ENCODE data around the gene CES3. TPM values are rescaled to one million over a fixed set of nuclear protein-coding genes. Genes with fewer than 3 reads are reported as not detected.

CES3 gene
- total and polyA plus RNA-seq, 9 of the 15 experiments (the other 6 are each of a cell fraction or from before 2014, with no cell fraction given): 0.06 to 2.2 (median 0.68) TPM

GRCh38 chr16:66925322-66925840 is 35.7 kb upstream of the CES3 start, which contains the start of gene RRAD (continued):
- TF ChIP-seq, protein P1, sequence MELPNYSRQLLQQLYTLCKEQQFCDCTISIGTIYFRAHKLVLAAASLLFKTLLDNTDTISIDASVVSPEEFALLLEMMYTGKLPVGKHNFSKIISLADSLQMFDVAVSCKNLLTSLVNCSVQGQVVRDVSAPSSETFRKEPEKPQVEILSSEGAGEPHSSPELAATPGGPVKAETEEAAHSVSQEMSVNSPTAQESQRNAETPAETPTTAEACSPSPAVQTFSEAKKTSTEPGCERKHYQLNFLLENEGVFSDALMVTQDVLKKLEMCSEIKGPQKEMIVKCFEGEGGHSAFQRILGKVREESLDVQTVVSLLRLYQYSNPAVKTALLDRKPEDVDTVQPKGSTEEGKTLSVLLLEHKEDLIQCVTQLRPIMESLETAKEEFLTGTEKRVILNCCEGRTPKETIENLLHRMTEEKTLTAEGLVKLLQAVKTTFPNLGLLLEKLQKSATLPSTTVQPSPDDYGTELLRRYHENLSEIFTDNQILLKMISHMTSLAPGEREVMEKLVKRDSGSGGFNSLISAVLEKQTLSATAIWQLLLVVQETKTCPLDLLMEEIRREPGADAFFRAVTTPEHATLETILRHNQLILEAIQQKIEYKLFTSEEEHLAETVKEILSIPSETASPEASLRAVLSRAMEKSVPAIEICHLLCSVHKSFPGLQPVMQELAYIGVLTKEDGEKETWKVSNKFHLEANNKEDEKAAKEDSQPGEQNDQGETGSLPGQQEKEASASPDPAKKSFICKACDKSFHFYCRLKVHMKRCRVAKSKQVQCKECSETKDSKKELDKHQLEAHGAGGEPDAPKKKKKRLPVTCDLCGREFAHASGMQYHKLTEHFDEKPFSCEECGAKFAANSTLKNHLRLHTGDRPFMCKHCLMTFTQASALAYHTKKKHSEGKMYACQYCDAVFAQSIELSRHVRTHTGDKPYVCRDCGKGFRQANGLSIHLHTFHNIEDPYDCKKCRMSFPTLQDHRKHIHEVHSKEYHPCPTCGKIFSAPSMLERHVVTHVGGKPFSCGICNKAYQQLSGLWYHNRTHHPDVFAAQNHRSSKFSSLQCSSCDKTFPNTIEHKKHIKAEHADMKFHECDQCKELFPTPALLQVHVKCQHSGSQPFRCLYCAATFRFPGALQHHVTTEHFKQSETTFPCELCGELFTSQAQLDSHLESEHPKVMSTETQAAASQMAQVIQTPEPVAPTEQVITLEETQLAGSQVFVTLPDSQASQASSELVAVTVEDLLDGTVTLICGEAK (IDR thresholded peaks at IDR 0.05): 0 out of 2 replicates have a peak, but pooled peaks have one; percentile 19
- TF ChIP-seq, protein P1 (CRISPR knock-in tag; IDR thresholded peaks at IDR 0.05): no peak
- TF ChIP-seq BRD9 (IDR thresholded peaks at IDR 0.05; ENCODE audit: low read depth, partially characterized antibody): no peak

All from K562 (cell line).